Bronchus fibroblast of lung (primary cell): ENCODE results near the gene FARSB. TPM values are rescaled to one million over a fixed set of nuclear protein-coding genes. Genes with fewer than 3 reads are reported as not detected.

ENCODE experiments used
- total RNA-seq: library from RNA; depleted of rRNA; stranded (reverse); fragments of >200 nt; gene quantifications from 2 replicates; pipeline ENCODE4 v1.2.3, GENCODE V29; 2015

FARSB gene
- total RNA-seq, result 33.0 and 33.3 TPM in 2 replicates

GRCh38 chr2:222655787-222656525, at the start of gene FARSB:
Gene FARSB (minus strand): TSS chr2:222656092. CDS start chr2:222656073, 19 bp downstream.

GRCh38 chr2:222671259-222672067, 15.6 kb upstream of the FARSB start, which contains the start of gene MOGAT1:
Gene MOGAT1 (plus strand): TSS chr2:222671658. CDS start chr2:222671786, 128 bp downstream.

Other genes with a start within 250 kb of the FARSB start
- 0.17 TPM in 1 of 2 replicates, not detected in the other for gene SGPP2, start 231.5 kb downstream of the FARSB start, total RNA-seq
- gene MOGAT1, start 15.6 kb upstream of the FARSB start, total RNA-seq, result not detected in 2 replicates
- gene ACSL3, start 204.9 kb upstream of the FARSB start, total RNA-seq, result 189 and 206 TPM in 2 replicates